ENCODE results near the gene FAM163B.

The FAM163B gene

DNA sequence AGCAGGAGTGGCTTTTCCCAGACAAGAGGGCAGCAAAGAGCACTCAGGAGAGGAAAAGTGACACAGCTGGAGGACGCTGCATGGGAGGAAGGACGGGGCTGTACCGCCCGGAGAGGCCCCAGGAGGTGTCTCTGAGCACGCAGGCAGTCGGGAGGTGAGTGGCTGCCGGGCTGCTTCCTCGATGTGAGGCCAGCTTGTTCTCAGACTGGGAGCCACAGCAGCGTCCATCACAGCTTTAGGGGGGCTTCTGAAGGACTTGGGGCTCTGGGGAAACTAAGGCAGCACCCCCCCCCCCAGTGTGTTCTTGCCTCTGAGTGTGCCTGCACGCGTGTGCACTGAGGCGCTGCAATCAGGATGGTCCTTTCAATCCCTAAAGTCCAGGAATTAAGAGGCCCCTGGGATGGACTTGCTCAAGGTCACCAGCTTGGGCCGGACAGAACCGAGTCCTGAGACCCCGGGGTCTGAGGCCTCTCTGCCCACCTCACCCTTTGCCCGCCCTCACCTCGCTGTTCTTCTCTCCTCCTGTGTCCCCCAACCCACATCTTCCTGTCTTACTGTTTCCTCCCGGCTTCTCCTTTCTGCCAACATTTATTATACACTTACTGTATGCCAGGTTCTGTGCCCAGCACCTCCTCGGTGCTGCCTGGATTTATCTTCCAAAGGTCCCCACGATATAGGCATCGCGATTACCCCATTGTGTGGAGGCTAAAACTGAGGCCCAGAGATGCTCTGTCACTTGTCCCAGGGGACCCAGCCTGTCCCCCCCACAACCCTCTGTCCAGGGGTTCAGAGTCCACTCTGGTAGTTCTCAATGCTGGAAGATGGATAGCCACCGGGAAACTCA, 32.9 kb downstream of the FAM163B start:
- TF ChIP-seq, protein P1, sequence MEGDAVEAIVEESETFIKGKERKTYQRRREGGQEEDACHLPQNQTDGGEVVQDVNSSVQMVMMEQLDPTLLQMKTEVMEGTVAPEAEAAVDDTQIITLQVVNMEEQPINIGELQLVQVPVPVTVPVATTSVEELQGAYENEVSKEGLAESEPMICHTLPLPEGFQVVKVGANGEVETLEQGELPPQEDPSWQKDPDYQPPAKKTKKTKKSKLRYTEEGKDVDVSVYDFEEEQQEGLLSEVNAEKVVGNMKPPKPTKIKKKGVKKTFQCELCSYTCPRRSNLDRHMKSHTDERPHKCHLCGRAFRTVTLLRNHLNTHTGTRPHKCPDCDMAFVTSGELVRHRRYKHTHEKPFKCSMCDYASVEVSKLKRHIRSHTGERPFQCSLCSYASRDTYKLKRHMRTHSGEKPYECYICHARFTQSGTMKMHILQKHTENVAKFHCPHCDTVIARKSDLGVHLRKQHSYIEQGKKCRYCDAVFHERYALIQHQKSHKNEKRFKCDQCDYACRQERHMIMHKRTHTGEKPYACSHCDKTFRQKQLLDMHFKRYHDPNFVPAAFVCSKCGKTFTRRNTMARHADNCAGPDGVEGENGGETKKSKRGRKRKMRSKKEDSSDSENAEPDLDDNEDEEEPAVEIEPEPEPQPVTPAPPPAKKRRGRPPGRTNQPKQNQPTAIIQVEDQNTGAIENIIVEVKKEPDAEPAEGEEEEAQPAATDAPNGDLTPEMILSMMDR (conservative IDR thresholded peaks at IDR 0.05; ENCODE audit: control insufficient read depth, insufficient read depth, low read depth, low read length), result no peak
- no peak for DNase-seq (ENCODE audit: low read depth)
- H3K4me3 ChIP-seq (ENCODE audit: control insufficient read depth, low read depth, low read length), result no peak overlapping the region

DNA sequence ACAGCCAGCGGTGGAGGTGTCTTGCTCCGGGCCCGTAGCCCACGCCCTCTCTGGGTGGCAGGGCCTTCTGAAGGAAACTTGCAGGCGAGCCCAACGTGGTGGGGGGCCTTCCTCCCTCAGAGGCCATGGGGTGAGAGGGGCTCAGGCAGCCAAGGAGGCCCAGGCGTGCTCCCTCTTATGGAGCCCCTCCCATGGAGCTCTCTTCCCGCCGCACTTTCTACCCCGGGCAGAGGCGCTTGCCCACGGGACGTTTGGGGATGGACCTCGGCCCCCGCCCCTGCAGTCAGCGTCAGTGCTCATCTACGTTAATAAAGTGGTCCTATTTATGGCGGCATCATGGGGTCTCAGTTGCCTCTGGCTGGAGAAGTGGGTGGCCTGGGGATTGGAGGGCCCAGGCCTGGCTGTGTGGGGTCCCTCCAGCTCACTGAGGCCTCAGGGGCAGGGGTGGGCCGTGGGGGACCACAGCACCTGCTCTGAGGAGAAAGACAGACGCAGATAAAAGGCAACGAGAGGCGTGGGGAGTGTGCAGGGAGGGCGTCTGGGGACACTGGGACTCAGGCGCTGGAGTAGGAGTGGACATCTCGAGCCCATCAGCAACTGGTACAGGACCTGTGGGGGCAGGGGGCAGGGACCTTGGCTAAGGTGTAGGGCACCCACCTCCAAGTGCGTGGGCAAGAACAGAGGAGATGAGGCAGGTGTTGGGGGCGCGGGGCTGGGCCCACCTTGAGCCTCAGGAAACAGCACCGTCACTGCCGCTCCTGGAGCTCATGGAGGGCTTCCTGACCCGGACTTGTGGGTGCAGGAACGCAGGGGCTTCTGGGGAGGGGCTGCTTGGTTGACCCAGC, 33.8 kb downstream of the FAM163B start:
- H3K4me3 ChIP-seq (ENCODE audit: control insufficient read depth, low read depth, low read length), result no peak overlapping the region
- DNase-seq (ENCODE audit: low read depth), result no peak
- TF ChIP-seq, protein P1 (conservative IDR thresholded peaks at IDR 0.05; ENCODE audit: control insufficient read depth, insufficient read depth, low read depth, low read length), result no peak

DNA sequence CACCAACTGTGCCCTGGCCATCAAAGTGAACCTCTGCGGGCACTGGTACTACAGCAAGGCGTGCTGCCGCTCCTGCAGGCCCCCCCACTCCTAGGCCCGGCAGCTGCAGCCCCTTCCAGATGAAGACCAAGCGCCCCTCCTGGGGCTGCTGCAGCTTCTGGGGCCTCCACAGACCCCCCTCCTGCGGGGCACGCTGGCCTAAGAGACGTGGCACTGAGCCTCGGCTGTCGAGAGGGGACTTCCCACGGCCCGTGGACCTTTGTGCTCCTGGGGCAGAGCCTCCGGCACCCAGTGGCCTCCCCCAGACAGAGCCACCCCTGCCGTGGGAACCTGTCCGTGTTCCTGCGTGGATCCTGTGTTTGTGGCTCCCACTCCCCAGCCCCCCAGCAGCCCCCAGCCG, 34.4 kb downstream of the FAM163B start:
- no peak for DNase-seq (ENCODE audit: low read depth)
- TF ChIP-seq, protein P1 (conservative IDR thresholded peaks at IDR 0.05; ENCODE audit: control insufficient read depth, insufficient read depth, low read depth, low read length), result no peak

DNA sequence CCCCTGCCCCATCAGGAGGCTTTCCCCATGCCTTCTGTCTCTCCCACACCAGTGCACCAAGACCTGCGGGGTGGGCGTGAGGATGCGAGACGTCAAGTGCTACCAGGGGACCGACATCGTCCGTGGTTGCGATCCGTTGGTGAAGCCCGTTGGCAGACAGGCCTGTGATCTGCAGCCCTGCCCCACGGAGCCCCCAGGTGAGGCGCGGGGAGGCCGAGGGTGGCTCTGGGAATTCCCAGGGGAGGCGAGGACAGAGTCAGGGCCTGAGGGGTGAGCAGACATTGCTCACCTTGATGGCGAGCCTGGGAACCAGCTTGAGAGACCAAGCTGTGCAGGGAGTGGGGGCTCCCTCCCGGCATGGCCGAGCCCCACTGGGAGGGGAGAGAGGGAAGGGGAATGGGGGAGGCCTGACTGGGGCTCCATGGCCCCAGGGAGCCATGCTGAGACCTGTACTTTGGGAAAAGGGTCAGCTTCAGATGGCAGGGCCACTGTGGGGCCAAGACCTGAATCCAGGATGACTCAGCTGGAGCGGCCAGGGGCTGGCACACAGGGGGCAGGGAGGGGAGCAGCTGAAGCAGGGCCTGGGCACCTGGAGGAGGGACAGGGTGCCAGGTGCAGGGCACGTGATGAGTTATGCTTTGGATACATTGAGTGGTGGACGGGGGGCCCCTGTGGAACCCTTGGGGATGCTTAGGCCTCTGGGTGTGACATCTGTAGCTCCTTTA, 35.2 kb downstream of the FAM163B start:
- TF ChIP-seq, protein P1 (conservative IDR thresholded peaks at IDR 0.05; ENCODE audit: control insufficient read depth, insufficient read depth, low read depth, low read length), result no peak
- DNase-seq (ENCODE audit: low read depth), result no peak
- no peak overlapping the region for H3K4me3 ChIP-seq (ENCODE audit: control insufficient read depth, low read depth, low read length)

More for the DNA sequence above, 34.4 kb downstream of the FAM163B start:
- H3K4me3 ChIP-seq (ENCODE audit: control insufficient read depth, low read depth, low read length), result no peak overlapping the region

DNA sequence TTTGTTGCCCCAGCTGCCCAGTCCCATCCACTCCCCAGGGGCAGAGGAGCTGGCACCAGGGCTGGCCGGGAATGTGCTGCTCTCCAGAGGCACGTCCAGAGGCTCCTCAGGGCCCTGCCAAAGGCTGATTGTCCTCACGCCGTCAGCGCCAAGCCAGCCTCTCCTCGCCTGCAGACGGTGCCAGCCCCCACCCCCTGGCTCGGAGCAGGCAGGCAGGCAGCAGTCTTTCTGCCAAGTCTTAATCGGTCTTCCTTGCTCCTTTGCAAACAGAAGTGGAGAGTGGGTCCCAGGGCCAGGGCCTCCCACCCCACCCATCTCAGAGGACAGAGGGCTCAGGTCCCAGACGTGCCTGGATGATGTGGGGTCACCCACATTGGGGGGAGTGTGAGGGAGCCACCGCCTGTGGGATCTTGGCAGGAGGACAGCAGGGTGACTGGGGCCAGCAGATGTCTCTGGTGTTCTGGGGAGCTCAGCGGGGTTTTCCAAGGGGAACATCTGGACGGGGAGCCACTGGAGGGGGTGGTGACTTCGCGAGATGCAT, 36.3 kb downstream of the FAM163B start:
- no peak overlapping the region for H3K4me3 ChIP-seq (ENCODE audit: control insufficient read depth, low read depth, low read length)
- no peak for DNase-seq (ENCODE audit: low read depth)
- TF ChIP-seq, protein P1 (conservative IDR thresholded peaks at IDR 0.05; ENCODE audit: control insufficient read depth, insufficient read depth, low read depth, low read length), result no peak
